Right lobe of liver (tissue), 6 donors: ENCODE results near the gene AWAT1. TPM values are rescaled to one million over a fixed set of nuclear protein-coding genes. Genes with fewer than 3 reads are reported as not detected.
"Not testable (repeated sequence)": the region's sequence is repeated elsewhere in the genome, so short reads cannot be mapped to it uniquely, and the experiment has no call there.

Experiments
- ATAC-seq, 4 donors: fragments of 200-7000 bp; cut with Tn5 transposase; one replicate each; pipeline ENCODE4 v1.9.1; 2020; ENCODE audit warnings: mild to moderate bottlenecking in 4 of 4, moderate library complexity in 4 of 4
- DNase-seq, 3 donors: peaks; one replicate each; pipeline ENCODE4 v3.0.0-alpha.2; 2020
- H3K27ac ChIP-seq, 3 donors: fragments of 200-600 bp; one replicate each; pipeline ENCODE4 v1.8.0; 2022
- H3K27me3 ChIP-seq, 2 donors: fragments of 200-600 bp; one replicate each; pipeline ENCODE4 v1.8.0; 2022
- H3K36me3 ChIP-seq, 4 donors: fragments of 200-600 bp; sonication (generic) in 1 of 4; one replicate each; pipeline versions ENCODE4 v1.5.1 to v1.8.0; 2017 to 2022; ENCODE audit warnings: control low read depth in 1 of 4
- H3K4me1 ChIP-seq, 4 donors: fragments of 200-600 bp; sonication (generic) in 1 of 4; one replicate each; pipeline versions ENCODE4 v1.5.1 to v1.8.0; 2017 to 2022; ENCODE audit warnings: control low read depth in 1 of 4
- H3K4me3 ChIP-seq, 3 donors: fragments of 200-600 bp; one replicate each; pipeline ENCODE4 v1.8.0; 2022
- H3K9me3 ChIP-seq, 4 donors: fragments of 200-600 bp; sonication (generic) in 1 of 4; one replicate each; pipeline versions ENCODE4 v1.5.1 to v1.8.0; 2017 to 2022; ENCODE audit warnings: control low read depth in 1 of 4
- POLR2A ChIP-seq: fragments of 450-650 bp; IDR thresholded peaks from one replicate; pipeline ENCODE4 v1.6.1; 2017; ENCODE audit warnings: antibody characterized with exemption, mild to moderate bottlenecking
- whole genome bisulfite sequencing: methylation state at CpG from one replicate; pipeline ENCODE4 v1.1.6; 2018; ENCODE audit warnings: low coverage, low lambda C conversion rate; ENCODE audit not compliant: insufficient coverage; ENCODE audit errors: missing lambda C conversion rate; 5-methylcytosine and 5-hydroxymethylcytosine counted together
- intact Hi-C, 2 donors: fragments of 100-400 bp; cut with DNase I; formaldehyde crosslinking; loops; one replicate each; pipeline versions ENCODE4 v1.11.2 to v1.14.1; 2022
- total RNA-seq, 6 experiments: library from RNA; depleted of rRNA in 2 of 6; stranded (reverse); fragments of >200 nt in 2 of 6; fragmentation: NEBNext Ultra II Directional in 3 of 6; extraction: Animal tissue kit (Norgen Biotek cat#: 25700) in 3 of 6; gene quantifications; one replicate each; pipeline versions ENCODE4 v1.1.0 to v1.2.4, GENCODE V29; 2016 to 2023
- TF ChIP-seq, protein P1 (sequence below), 4 donors: fragments of 200-600 bp in 3 of 4; fragments of 450-650 bp in 1 of 4; IDR thresholded peaks; one replicate each; pipeline versions ENCODE4 v1.5.1 to v1.8.0; 2016 to 2022; ENCODE audit warnings: antibody characterized with exemption in 4 of 4, mild to moderate bottlenecking in 2 of 4
- donor health status: DM: no; HTN: yes; CAD: no.
- donor health status: DM: no; HTN: no; CAD: no.
- donor health status: DM: no; HTN: no; CAD: no.
- donor health status: DM: no; HTN: yes; CAD: no.
- donor health status: DM: no; HTN: yes; CAD: no.

AWAT1 gene
- total RNA-seq, 6 experiments from 2014 or later = not detected

DNA sequence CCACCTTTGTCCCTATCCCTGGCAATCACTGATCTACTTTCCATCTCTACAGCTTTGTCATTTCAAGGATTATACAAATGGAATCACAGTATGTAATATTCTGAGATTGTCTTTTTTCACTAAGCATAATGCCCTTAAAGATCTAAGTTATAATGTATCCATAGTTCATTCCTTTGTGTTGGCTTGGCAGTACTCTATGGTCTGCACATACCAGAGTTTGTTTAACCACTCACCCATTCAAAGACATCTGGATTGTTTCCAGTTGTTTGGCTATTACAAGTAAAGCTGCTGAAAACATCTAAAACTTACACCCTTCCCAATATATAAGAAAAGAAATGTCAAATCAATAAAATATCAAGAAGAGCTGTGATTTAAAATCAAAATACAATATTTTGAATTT is 26.0 kb upstream of the AWAT1 start:
- ATAC-seq = peak in 1 of 4 donors; percentile 53
- Histone ChIP-seq H3K27me3 (no peaks in the 10 kb centered on the region), H3K27ac (no peak overlapping the region), H3K9me3 (no peaks in the 10 kb centered on the region), H3K4me1 (no peaks in the 10 kb centered on the region), H3K36me3 (no peaks in the 10 kb centered on the region), H3K4me3 (no peak overlapping the region)
- intact Hi-C loops = no loop called here
- no peak for TF ChIP-seq POLR2A
- DNase-seq = no peak

DNA sequence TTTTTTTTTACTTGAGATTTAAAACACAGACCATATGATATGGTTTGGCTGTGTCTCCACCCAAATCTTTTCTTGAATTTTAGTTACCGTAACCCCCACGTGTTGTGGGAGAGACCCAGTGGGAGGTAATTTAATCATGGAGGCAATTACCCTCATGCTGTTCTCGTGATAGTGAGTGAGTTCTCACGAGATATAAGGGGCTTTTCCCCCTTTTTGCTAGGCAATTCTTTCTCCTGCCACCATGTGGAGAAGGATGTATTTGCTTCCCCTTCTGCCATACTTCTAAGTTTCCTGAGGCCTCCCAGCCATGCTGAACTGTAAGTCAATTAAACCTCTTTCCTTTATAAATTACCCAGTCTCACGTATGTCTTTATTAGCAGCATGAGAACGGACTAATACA is 24.9 kb upstream of the AWAT1 start:
- H3K4me1 ChIP-seq, H3K9me3 ChIP-seq, ATAC-seq, H3K4me3 ChIP-seq, DNase-seq, H3K27me3 ChIP-seq, H3K36me3 ChIP-seq, intact Hi-C loops, H3K27ac ChIP-seq: not testable (repeated sequence)
- 47% methylated on average over 6 of the region's 6 CpGs for WGBS

DNA sequence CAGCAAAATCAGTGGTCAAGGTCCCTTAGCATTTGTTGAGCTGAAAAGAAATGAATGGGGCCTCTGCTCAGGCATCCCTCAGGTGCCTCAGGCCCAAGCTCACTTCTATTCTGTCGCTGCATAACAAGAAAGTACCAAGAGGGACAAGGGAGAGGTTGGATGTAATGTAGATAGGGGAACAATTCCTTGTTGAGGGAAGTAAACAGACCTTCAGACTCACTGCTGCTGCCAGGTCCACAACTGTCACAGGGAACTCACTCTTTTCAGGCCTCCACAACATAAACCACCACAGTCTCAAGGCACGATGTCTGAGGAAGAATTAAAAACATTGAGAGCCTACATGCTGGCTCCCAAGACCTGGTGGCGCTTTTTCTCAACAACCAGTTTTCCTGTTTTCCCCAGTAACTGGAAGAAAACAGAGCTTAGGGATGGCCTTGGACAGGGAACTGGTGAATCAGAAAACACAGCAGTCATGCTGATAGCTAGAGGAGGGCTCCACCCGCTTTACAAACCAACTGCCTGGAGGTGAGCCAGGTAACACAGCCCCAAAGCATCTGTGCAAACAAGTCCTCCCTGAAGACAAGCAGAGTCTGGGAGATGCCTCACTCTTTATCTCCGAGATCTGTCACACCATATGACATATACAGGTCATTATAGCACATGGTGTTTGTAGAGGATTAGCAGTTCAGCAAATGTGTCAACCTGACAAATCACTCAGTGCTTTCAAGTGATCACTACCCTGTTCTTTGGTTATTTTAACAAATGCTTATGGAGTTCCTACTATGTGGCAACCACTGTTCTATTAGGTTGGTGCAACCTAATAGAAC is 14.3 kb upstream of the AWAT1 start:
- intact Hi-C loops = no loop called here
- peak in 1 of 4 donors; percentile 95 for ATAC-seq
- no peak overlapping the region for H3K27ac ChIP-seq
- TF ChIP-seq POLR2A = no peak
- TF ChIP-seq, protein P1, sequence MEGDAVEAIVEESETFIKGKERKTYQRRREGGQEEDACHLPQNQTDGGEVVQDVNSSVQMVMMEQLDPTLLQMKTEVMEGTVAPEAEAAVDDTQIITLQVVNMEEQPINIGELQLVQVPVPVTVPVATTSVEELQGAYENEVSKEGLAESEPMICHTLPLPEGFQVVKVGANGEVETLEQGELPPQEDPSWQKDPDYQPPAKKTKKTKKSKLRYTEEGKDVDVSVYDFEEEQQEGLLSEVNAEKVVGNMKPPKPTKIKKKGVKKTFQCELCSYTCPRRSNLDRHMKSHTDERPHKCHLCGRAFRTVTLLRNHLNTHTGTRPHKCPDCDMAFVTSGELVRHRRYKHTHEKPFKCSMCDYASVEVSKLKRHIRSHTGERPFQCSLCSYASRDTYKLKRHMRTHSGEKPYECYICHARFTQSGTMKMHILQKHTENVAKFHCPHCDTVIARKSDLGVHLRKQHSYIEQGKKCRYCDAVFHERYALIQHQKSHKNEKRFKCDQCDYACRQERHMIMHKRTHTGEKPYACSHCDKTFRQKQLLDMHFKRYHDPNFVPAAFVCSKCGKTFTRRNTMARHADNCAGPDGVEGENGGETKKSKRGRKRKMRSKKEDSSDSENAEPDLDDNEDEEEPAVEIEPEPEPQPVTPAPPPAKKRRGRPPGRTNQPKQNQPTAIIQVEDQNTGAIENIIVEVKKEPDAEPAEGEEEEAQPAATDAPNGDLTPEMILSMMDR (IDR thresholded peaks at IDR 0.05) = no peak
- peak in 1 of 3 donors; percentile 63 for DNase-seq
- H3K4me3 ChIP-seq = no peak overlapping the region
- 70% methylated on average over 4 of the region's 5 CpGs for WGBS
- no peaks in the 10 kb centered on the region for H3K4me1 ChIP-seq
- no peaks in the 10 kb centered on the region for H3K9me3 ChIP-seq
- H3K27me3 ChIP-seq = no peaks in the 10 kb centered on the region
- H3K36me3 ChIP-seq = no peaks in the 10 kb centered on the region

DNA sequence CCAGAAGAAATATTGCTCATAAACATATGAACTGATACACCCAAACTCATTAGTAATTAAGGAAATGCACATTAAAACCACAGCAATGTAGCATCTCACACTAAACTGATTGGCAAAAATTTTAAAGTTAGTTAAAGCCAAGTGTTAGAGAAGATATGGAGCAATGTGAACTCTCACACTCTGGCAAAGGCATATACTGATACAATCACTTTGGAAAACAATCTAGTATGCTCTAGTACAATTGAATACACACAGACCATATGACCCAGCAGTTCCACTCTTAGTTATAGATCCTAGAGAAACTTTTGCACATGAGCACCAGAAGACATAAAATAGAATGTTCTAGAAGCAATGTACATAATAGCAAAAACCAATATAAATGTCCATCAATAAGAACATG is 8.4 kb upstream of the AWAT1 start:
- H3K36me3 ChIP-seq = no peaks in the 10 kb centered on the region
- intact Hi-C loops = no loop called here
- no peaks in the 10 kb centered on the region for H3K27me3 ChIP-seq
- no peak overlapping the region for H3K27ac ChIP-seq
- TF ChIP-seq, protein P1 (IDR thresholded peaks at IDR 0.05) = no peak
- no peak for TF ChIP-seq POLR2A
- DNase-seq (no peak), ATAC-seq (peak in 3 of 4 donors; percentile 30 to 87 (median 58))
- no peak overlapping the region for H3K4me3 ChIP-seq
- no peaks in the 10 kb centered on the region for H3K9me3 ChIP-seq
- H3K4me1 ChIP-seq = no peaks in the 10 kb centered on the region

DNA sequence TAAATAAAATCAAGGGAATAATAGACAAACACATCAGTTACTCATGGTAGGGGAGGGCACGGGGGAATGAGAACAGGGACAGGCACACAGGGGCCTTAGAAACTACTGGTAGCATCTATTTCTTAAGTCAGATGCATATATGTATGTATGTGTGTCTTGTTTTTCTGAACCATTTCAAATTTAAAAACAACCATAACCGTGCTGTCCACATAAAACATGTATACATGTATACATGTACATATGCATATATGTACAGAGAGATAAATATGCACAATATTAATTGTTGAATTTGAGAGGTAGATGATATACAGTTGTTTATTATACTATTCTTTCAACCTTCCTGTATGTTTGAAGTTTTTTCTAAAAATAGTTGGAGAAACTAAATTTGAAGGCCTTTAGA is 7.8 kb upstream of the AWAT1 start:
- ATAC-seq (no peak), DNase-seq (no peak)
- Histone ChIP-seq H3K27me3 (no peaks in the 10 kb centered on the region), H3K27ac (no peak overlapping the region), H3K4me1 (no peaks in the 10 kb centered on the region), H3K4me3 (no peak overlapping the region), H3K36me3 (no peaks in the 10 kb centered on the region), H3K9me3 (no peaks in the 10 kb centered on the region)
- TF ChIP-seq, protein P1 (IDR thresholded peaks at IDR 0.05) = no peak
- TF ChIP-seq POLR2A = no peak
- intact Hi-C loops = no loop called here
- 52% methylated on average over 2 of the region's 2 CpGs for WGBS
